Stomach (tissue), 9 donors: ENCODE data around the gene ANKRD33B. TPM values are rescaled to one million over a fixed set of nuclear protein-coding genes. Genes with fewer than 3 reads are reported as not detected.
A peak's percentile ranks its signal among the peaks of the same experiment; 100 is the strongest.
"Not testable (repeated sequence)": the region's sequence is repeated elsewhere in the genome, so short reads cannot be mapped to it uniquely, and the experiment has no call there.

Source experiments
- DNase-seq, 2 donors: peaks; one replicate each; pipeline versions ENCODE4 v3.0.0 to v3.0.0-alpha.2; 2013 to 2019
- H3K27ac ChIP-seq, 5 donors: fragments of 200-600 bp in 4 of 5; sonication (generic) in 4 of 5; one replicate each; pipeline ENCODE4 v1.5.1; 2013 to 2019; ENCODE audit warnings: mild to moderate bottlenecking in 1 of 5, moderate library complexity in 1 of 5
- H3K27me3 ChIP-seq, 3 donors: fragments of 200-600 bp; sonication (generic); one replicate each; pipeline ENCODE4 v1.5.1; 2017 to 2019; ENCODE audit warnings: mixed run types in 1 of 3
- H3K36me3 ChIP-seq, 4 donors: fragments of 200-600 bp; sonication (generic); 1 replicate in 3 of 4; 2 replicates in 1 of 4; pipeline ENCODE4 v1.5.1; 2016 to 2019
- H3K4me1 ChIP-seq, 4 donors: fragments of 200-600 bp; sonication (generic); one replicate each; pipeline ENCODE4 v1.5.1; 2016 to 2019
- H3K4me3 ChIP-seq, 4 donors: fragments of 200-600 bp; sonication (generic) in 3 of 4; one replicate each; pipeline ENCODE4 v1.5.1; 2016 to 2019; ENCODE audit warnings: mild to moderate bottlenecking in 1 of 4
- H3K9me3 ChIP-seq, 4 donors: fragments of 200-600 bp; sonication (generic); one replicate each; pipeline ENCODE4 v1.5.1; 2016 to 2019
- EP300 ChIP-seq: sonication (generic); formaldehyde crosslinking; IDR thresholded peaks from one replicate; pipeline ENCODE4 v1.6.1; 2017; ENCODE audit warnings: antibody characterized with exemption
- POLR2A ChIP-seq, 4 donors: fragments of 450-650 bp; IDR thresholded peaks; one replicate each; pipeline ENCODE4 v1.6.1; 2016; ENCODE audit warnings: antibody characterized with exemption in 4 of 4, control low read depth in 2 of 4, mild to moderate bottlenecking in 1 of 4, moderate library complexity in 1 of 4
- POLR2AphosphoS5 ChIP-seq, 3 donors: sonication (generic); formaldehyde crosslinking; IDR thresholded peaks; one replicate each; pipeline ENCODE4 v1.6.1; 2016; ENCODE audit warnings: antibody characterized with exemption in 3 of 3
- WGBS, 5 donors: extraction: QIAGEN DNeasy Blood & Tissue Kit in 3 of 5; methylation state at CpG; one replicate each; pipeline versions ENCODE4 v1.1.5 to v1.1.7; 2013 to 2018; 5-methylcytosine and 5-hydroxymethylcytosine counted together
- intact Hi-C: fragments of 100-400 bp; cut with DNase I; formaldehyde crosslinking; loops from one replicate; pipeline ENCODE4 v1.15.1; 2023; ENCODE audit warnings: low total_unique reads
- polyA plus RNA-seq, 3 donors: library from polyadenylated mRNA; stranded (reverse); fragments of 200-250 nt; gene quantifications; one replicate each; pipeline ENCODE4 v1.2.3, GENCODE V29; 2013
- total RNA-seq, 5 donors: library from RNA; depleted of rRNA; stranded (reverse); fragments of >200 nt; gene quantifications; one replicate each; pipeline versions ENCODE4 v1.1.0 to v1.2.3, GENCODE V29; 2014 to 2016
- TF ChIP-seq, protein P1 (sequence below), 7 experiments: fragments of 450-650 bp in 4 of 7; fragments of 200-600 bp in 3 of 7; sonication (generic) in 3 of 7; IDR thresholded peaks; one replicate each; pipeline ENCODE4 v1.5.1; 2016 to 2019; ENCODE audit warnings: antibody characterized with exemption in 7 of 7, control low read depth in 2 of 7, mild to moderate bottlenecking in 1 of 7
- donor health status: healthy with polysubstance abuse.
- donor health status: Bipolar disorder and iron deficiency.
- donor health status: healthy.

The ANKRD33B gene
- total and polyA plus RNA-seq, 8 donors, result 0.45 to 6.4 (median 1.8) TPM

DNA sequence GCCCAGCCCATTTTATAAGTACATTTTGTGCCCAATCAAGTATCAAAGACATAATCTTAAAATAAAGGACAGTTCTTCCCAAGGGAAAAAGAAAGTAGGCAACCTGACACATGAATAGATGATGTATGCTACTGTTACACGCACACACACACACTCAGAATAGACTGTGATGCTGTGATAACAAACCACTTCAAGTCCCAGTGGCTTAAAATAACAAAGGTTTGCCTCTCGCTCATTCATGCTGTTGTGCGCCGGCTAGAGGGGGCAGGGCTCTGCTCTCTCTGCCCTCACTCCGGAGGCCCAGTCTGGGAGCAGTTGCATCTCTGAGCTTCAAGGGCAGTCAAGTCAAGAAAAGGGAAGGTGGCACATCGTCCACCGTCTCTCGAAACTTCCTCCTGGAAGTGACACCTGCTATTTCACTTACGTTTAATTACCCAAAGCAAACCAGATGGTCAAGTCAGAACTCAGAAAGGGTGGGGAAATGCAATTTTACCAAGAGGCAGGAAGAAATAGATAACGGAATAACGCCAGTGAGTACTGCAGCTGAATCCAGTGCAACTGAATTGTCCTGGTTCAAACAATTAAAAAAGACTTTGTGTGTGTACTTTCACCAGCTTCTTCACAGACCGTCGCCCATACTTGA is 43.3 kb downstream of the ANKRD33B start:
- no peaks in the 10 kb centered on the region for H3K36me3 ChIP-seq
- WGBS, 5 donors, result 30 to 42% (median 33%) methylated on average over 13 of the region's 13 CpGs
- H3K27ac ChIP-seq, result peak overlapping the region in 4 of 5 donors; percentile 38 to 65 (median 56)
- DNase-seq, result peak in 1 of 2 donors; percentile 47
- peaks cover 0 to 27% (median 15%) of the 10 kb centered on the region in 4 donors for H3K4me1 ChIP-seq
- TF ChIP-seq, protein P1, sequence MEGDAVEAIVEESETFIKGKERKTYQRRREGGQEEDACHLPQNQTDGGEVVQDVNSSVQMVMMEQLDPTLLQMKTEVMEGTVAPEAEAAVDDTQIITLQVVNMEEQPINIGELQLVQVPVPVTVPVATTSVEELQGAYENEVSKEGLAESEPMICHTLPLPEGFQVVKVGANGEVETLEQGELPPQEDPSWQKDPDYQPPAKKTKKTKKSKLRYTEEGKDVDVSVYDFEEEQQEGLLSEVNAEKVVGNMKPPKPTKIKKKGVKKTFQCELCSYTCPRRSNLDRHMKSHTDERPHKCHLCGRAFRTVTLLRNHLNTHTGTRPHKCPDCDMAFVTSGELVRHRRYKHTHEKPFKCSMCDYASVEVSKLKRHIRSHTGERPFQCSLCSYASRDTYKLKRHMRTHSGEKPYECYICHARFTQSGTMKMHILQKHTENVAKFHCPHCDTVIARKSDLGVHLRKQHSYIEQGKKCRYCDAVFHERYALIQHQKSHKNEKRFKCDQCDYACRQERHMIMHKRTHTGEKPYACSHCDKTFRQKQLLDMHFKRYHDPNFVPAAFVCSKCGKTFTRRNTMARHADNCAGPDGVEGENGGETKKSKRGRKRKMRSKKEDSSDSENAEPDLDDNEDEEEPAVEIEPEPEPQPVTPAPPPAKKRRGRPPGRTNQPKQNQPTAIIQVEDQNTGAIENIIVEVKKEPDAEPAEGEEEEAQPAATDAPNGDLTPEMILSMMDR (IDR thresholded peaks at IDR 0.05), result no peak
- TF ChIP-seq EP300 (no peak), POLR2AphosphoS5 (IDR thresholded peaks at IDR 0.05) (no peak), POLR2A (IDR thresholded peaks at IDR 0.05) (no peak)
- intact Hi-C loops, result no loop called here
- H3K9me3 ChIP-seq, result no peaks in the 10 kb centered on the region
- H3K27me3 ChIP-seq, result no peaks in the 10 kb centered on the region
- no peak overlapping the region for H3K4me3 ChIP-seq

DNA sequence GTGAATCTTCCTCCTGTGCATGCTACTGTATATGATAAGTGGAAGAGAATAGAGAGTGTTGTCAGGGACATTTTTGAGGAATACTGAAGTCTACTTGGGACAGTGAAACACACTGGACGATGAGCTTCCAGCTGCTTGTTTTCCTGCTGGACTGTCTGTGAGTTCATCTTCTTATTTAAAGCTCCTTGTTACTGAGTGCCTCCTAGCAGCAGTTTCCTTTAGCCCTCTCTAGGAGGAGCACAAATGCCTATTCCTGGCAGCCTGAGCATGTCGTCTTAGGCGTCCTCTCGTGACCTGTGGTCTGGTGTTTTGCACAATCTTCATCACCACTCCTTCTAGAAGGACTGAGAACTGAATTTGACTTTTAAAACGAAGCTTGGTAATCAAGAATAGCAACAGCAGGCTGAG is 43.8 kb downstream of the ANKRD33B start:
- no peaks in the 10 kb centered on the region for H3K27me3 ChIP-seq
- no peaks in the 10 kb centered on the region for H3K36me3 ChIP-seq
- peak overlapping the region in 4 of 5 donors; percentile 38 to 65 (median 56) for H3K27ac ChIP-seq
- H3K4me1 ChIP-seq, result peaks cover 0 to 21% (median 11%) of the 10 kb centered on the region in 4 donors
- intact Hi-C loops, result no loop called here
- no peak overlapping the region for H3K4me3 ChIP-seq
- TF ChIP-seq, protein P1 (IDR thresholded peaks at IDR 0.05), result no peak
- TF ChIP-seq EP300 (no peak), POLR2AphosphoS5 (IDR thresholded peaks at IDR 0.05) (peak; percentile 27 to 70 (median 66)), POLR2A (IDR thresholded peaks at IDR 0.05) (no peak)
- no peaks in the 10 kb centered on the region for H3K9me3 ChIP-seq
- DNase-seq, result peak in 1 of 2 donors; percentile 48
- WGBS, 5 donors, result 31 to 45% (median 40%) methylated on average over 5 of the region's 5 CpGs

DNA sequence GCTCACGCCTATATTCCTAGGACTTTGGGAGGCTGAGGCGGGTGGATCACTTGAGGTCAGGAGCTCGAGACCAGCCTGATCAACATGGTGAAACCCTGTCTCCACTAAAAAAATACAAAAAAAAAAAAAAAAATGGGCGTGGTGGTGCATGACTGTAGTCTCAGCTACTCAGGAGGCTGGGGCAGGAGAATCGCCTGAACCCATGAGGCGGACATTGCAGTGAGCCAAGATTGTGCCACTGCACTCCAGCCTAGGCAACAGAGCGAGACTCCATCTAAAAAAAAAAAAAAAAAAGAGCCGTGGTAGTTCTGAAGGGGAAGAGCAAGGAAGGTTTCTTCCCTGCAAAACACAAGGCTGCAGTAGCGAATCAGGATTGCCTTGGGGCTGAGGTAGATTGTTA is 44.2 kb downstream of the ANKRD33B start:
- H3K9me3 ChIP-seq, intact Hi-C loops, H3K36me3 ChIP-seq, DNase-seq, H3K4me3 ChIP-seq, H3K27me3 ChIP-seq: not testable (repeated sequence)
- Histone ChIP-seq H3K27ac (peak overlapping the region in 3 of 5 donors; percentile 48 to 65 (median 63)), H3K4me1 (peaks cover 0 to 19% (median 11%) of the 10 kb centered on the region in 4 donors)
- WGBS, 5 donors, result 55 to 78% (median 72%) methylated on average over 9 of the region's 9 CpGs

DNA sequence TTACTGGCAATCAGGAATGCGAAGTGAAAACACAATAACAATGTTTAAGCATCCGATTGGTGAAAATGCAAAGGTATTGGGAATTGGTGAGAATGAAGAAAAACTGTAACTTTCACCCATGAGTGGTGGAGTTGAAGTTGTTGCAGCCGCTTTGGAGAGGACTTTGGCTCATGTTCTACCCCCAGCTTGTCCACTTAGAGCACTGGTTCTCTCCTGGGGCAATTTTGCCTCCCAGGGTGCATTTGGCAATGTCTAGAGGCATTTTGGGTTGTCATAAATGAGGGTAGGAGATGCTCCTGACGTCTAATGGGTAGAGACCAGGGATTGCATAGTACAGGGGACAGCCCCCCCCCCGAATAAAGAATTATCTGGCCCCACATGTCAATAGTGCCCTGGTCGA is 46.2 kb downstream of the ANKRD33B start:
- no peak for TF ChIP-seq POLR2A (IDR thresholded peaks at IDR 0.05)
- no peak for TF ChIP-seq EP300
- TF ChIP-seq, protein P1 (IDR thresholded peaks at IDR 0.05), result no peak
- no peak for TF ChIP-seq POLR2AphosphoS5 (IDR thresholded peaks at IDR 0.05)
- Histone ChIP-seq H3K36me3 (no peaks in the 10 kb centered on the region), H3K9me3 (no peaks in the 10 kb centered on the region), H3K27me3 (no peaks in the 10 kb centered on the region), H3K27ac (no peak overlapping the region), H3K4me1 (peaks cover 0 to 19% (median 11%) of the 10 kb centered on the region in 4 donors), H3K4me3 (no peak overlapping the region)
- 84 to 95% (median 90%) methylated on average over 6 of the region's 6 CpGs for WGBS, 5 donors
- intact Hi-C loops, result no loop called here
- DNase-seq, result no peak

DNA sequence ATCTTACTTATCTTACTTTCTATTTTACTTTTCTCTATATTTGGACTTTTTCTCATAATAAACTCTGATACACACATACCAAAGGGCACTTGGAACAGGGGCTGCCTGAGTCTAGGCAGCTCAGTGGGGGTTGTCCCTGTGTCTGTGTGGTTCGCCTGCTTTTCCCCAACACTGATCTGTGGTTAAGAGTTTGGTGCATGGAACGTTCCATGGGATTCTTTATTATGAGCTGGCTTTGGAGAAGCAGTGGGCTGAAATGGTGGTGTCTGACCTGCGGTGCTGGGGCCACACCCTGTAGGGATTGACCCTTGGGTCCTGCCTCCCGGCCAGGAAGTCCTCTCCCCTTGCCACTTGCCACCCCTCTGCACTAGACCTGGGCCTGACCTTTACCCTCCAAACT is 47.4 kb downstream of the ANKRD33B start:
- H3K4me3 ChIP-seq, result no peak overlapping the region
- no peaks in the 10 kb centered on the region for H3K9me3 ChIP-seq
- H3K4me1 ChIP-seq, result peaks cover 0 to 19% (median 11%) of the 10 kb centered on the region in 4 donors
- intact Hi-C loops, result no loop called here
- 52 to 71% (median 61%) methylated on average over 4 of the region's 4 CpGs for WGBS, 5 donors
- no peaks in the 10 kb centered on the region for H3K27me3 ChIP-seq
- TF ChIP-seq POLR2AphosphoS5 (IDR thresholded peaks at IDR 0.05), result no peak
- TF ChIP-seq, protein P1 (IDR thresholded peaks at IDR 0.05), result no peak
- no peak for TF ChIP-seq EP300
- no peak for TF ChIP-seq POLR2A (IDR thresholded peaks at IDR 0.05)
- no peak for DNase-seq
- no peaks in the 10 kb centered on the region for H3K36me3 ChIP-seq
- H3K27ac ChIP-seq, result no peak overlapping the region
